Parathyroid adenoma (tissue), 2 donors: ENCODE measurements around the gene LY86.

Experiments
- H2AFZ ChIP-seq: fragments of 300-600 bp; sonication (generic); one replicate; pipeline ENCODE4 v1.7.0; 2017; ENCODE audit warnings: antibody characterized with exemption, mild to moderate bottlenecking
- H3K27ac ChIP-seq: fragments of 300-600 bp; sonication (generic); one replicate; pipeline ENCODE4 v1.7.0; 2017
- H3K27me3 ChIP-seq: fragments of 300-600 bp; sonication (generic); one replicate; pipeline ENCODE4 v1.7.0; 2017; ENCODE audit warnings: low read length; ENCODE audit not compliant: control insufficient read depth, insufficient read depth
- H3K36me3 ChIP-seq: fragments of 300-600 bp; sonication (generic); one replicate; pipeline ENCODE4 v1.7.0; 2017; ENCODE audit warnings: low read length; ENCODE audit not compliant: control insufficient read depth, insufficient read depth
- H3K4me1 ChIP-seq: fragments of 300-600 bp; sonication (generic); one replicate; pipeline ENCODE4 v1.7.0; 2017; ENCODE audit warnings: control low read depth
- H3K4me2 ChIP-seq: fragments of 300-600 bp; sonication (generic); one replicate; pipeline ENCODE4 v1.7.0; 2017; ENCODE audit warnings: low read length
- H3K4me3 ChIP-seq: fragments of 300-600 bp; sonication (generic); one replicate; pipeline ENCODE4 v1.7.0; 2017; ENCODE audit warnings: low read depth, low read length
- H3K79me2 ChIP-seq: fragments of 300-600 bp; sonication (generic); one replicate; pipeline ENCODE4 v1.7.0; 2017; ENCODE audit warnings: control low read depth
- H3K9ac ChIP-seq: fragments of 300-600 bp; sonication (generic); one replicate; pipeline ENCODE4 v1.7.0; 2017; ENCODE audit warnings: mild to moderate bottlenecking
- H3K9me3 ChIP-seq: fragments of 300-600 bp; sonication (generic); one replicate; pipeline ENCODE4 v1.7.0; 2017; ENCODE audit warnings: low read length; ENCODE audit not compliant: control insufficient read depth
- TF ChIP-seq, protein P1 (sequence below): fragments of 300-600 bp; sonication (generic); IDR thresholded peaks from one replicate; pipeline ENCODE4 v1.7.0; 2017; ENCODE audit warnings: antibody characterized with exemption, mild to moderate bottlenecking
- donor health status: primary hyperparathyroidism.

LY86 gene

DNA sequence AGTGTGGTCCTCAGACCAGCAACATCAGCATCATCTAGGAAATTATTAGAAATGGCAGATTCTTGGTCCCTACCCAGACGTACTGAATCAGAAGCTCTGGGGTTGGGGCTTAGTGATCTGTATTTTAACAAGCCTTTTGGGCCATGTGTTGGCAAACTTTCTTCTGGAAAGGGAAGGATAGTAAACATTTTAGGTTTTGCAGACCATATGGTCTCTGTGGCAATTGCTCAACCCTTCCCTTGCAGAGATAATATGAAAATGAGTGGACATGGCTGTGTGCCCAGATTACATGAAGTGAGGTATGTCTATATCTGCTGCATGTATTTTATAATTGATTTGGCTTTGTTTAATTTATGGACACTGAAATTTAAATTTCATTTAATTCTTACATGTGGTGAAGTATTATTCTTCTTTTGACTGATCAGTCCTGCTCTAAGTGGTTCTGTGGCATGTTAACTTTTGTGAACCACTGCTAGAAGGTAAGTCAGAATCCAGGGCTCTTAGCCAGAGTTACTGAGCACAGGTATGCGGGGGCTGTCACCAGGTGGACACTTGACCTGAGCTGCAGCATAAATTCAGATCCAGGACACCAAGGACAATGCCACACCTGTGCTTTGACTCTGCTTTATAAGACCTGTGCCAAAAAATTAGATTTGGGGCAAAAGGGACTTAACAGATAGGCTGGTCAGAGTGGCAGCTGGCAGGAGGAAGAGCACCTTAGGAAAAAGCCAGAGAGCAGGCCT lies 43.2 kb downstream of the LY86 start:
- Histone ChIP-seq H3K27me3 (no peaks in the 10 kb centered on the region), H3K79me2 (no peaks in the 10 kb centered on the region), H3K4me2 (no peak overlapping the region), H3K4me1 (no peaks in the 10 kb centered on the region), H3K4me3 (no peak overlapping the region), H2AFZ (no peak overlapping the region), H3K27ac (no peak overlapping the region), H3K9me3 (no peaks in the 10 kb centered on the region), H3K36me3 (no peaks in the 10 kb centered on the region), H3K9ac (no peak overlapping the region)
- TF ChIP-seq, protein P1, sequence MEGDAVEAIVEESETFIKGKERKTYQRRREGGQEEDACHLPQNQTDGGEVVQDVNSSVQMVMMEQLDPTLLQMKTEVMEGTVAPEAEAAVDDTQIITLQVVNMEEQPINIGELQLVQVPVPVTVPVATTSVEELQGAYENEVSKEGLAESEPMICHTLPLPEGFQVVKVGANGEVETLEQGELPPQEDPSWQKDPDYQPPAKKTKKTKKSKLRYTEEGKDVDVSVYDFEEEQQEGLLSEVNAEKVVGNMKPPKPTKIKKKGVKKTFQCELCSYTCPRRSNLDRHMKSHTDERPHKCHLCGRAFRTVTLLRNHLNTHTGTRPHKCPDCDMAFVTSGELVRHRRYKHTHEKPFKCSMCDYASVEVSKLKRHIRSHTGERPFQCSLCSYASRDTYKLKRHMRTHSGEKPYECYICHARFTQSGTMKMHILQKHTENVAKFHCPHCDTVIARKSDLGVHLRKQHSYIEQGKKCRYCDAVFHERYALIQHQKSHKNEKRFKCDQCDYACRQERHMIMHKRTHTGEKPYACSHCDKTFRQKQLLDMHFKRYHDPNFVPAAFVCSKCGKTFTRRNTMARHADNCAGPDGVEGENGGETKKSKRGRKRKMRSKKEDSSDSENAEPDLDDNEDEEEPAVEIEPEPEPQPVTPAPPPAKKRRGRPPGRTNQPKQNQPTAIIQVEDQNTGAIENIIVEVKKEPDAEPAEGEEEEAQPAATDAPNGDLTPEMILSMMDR: no peak

DNA sequence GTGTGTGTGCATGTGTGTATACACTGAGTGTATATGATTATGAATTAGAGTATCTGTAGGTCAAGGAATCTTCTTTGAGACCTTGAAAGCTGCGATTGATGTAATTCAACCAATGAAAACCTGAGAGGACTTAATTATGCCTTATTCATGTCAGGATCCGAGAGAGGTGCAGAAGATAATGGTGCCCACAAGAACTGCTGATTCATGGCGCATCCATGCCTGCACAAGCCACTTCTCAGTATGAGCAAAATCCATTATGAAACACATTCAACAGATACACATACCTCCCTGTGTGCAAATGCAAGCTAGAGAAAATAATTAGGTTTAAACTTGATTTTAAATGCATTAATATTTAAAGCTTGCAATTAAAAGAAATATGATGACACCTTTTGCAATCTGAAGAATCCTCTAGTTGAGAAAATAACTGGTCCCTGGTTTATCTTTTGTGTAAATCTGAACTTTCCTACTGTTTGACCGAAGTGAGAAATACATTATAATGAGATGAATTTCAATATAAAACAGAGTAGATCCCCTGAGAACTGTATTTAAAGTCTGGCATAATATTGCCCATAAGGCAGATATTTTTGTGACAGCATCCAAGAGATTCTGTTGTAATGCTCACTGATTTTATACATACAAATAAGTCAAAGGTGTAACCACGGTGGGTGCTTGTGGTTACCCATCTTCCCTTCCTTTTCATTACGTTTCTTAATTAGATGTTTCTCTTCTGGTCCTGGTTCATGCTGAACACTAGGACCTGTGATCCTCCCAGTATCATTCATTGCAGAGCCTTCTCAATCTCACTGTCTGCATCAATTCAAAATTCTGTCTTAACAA lies 45.6 kb downstream of the LY86 start:
- Histone ChIP-seq H3K9me3 (no peaks in the 10 kb centered on the region), H3K4me3 (no peak overlapping the region), H3K36me3 (no peaks in the 10 kb centered on the region), H3K4me1 (no peaks in the 10 kb centered on the region), H3K4me2 (no peak overlapping the region), H3K27ac (no peak overlapping the region), H3K79me2 (no peaks in the 10 kb centered on the region), H3K9ac (no peak overlapping the region), H2AFZ (no peak overlapping the region), H3K27me3 (no peaks in the 10 kb centered on the region)
- TF ChIP-seq, protein P1: no peak

DNA sequence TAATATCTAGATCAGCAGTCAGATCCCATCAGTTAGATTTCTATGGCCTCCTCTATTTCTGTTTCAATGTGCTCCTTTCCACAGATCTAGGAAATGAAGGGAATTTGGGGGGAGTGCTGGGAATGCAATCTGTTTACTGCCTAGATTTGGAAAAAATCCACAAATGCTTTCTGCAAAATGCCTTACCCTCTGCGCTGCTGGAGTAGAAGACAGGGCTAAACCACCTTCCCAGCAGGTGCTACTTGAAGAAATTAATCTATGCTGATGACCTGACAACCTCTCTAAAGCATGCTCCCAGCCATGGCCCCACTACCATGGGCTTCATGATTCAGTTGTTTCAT lies 46.2 kb downstream of the LY86 start:
- H3K27ac ChIP-seq: no peak overlapping the region
- no peak overlapping the region for H2AFZ ChIP-seq
- no peaks in the 10 kb centered on the region for H3K79me2 ChIP-seq
- TF ChIP-seq, protein P1: no peak
- H3K36me3 ChIP-seq: no peaks in the 10 kb centered on the region
- no peaks in the 10 kb centered on the region for H3K27me3 ChIP-seq
- H3K4me1 ChIP-seq: no peaks in the 10 kb centered on the region
- no peak overlapping the region for H3K4me2 ChIP-seq
- H3K4me3 ChIP-seq: no peak overlapping the region
- no peaks in the 10 kb centered on the region for H3K9me3 ChIP-seq
- no peak overlapping the region for H3K9ac ChIP-seq

DNA sequence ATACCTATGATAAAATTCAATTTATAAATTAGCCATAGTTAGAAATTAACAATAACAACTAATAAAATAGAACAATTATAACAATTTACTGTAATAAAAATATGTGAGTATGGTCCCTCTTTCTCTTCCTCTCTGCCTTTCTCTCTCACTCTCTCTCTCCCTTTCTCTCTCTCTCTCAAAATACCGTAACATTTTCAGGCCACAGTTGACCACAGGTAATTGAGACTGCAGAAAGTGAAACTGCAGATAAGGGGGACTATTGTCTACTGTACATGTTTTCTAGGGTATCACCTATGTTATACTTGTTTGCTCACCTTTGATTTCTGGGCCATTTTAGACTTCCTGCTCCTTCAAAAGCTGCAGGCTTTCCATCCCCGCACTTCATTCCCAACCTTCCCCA lies 46.8 kb downstream of the LY86 start:
- Histone ChIP-seq H3K9me3 (no peaks in the 10 kb centered on the region), H3K4me1 (no peaks in the 10 kb centered on the region), H3K9ac (no peak overlapping the region), H3K27me3 (no peaks in the 10 kb centered on the region), H2AFZ (no peak overlapping the region), H3K27ac (no peak overlapping the region), H3K79me2 (no peaks in the 10 kb centered on the region), H3K4me3 (no peak overlapping the region), H3K36me3 (no peaks in the 10 kb centered on the region), H3K4me2 (no peak overlapping the region)
- TF ChIP-seq, protein P1: no peak
